ENCODE measurements around the gene ABCG5.

GRCh38 chr2:43794956-43795355 lies 43.7 kb downstream of the ABCG5 start:
- TF ChIP-seq CTCF (IDR thresholded peaks at IDR 0.05 in 4 of 5, conservative IDR thresholded peaks at IDR 0.05 in 1 of 5) (no peak), POLR2A (IDR thresholded peaks at IDR 0.05) (no peak)
